HG03520 (cell line): ENCODE results near the gene GPR160.
"Not testable (repeated sequence)": the region's sequence is repeated elsewhere in the genome, so short reads cannot be mapped to it uniquely, and the experiment has no call there.

Experiments used
- ATAC-seq: cut with Tn5 transposase; IDR thresholded peaks from one replicate; pipeline ENCODE4 v1.9.1; 2021; ENCODE audit warnings: mild to moderate bottlenecking, moderate library complexity; ENCODE audit not compliant: unreplicated experiment

GPR160 gene

DNA sequence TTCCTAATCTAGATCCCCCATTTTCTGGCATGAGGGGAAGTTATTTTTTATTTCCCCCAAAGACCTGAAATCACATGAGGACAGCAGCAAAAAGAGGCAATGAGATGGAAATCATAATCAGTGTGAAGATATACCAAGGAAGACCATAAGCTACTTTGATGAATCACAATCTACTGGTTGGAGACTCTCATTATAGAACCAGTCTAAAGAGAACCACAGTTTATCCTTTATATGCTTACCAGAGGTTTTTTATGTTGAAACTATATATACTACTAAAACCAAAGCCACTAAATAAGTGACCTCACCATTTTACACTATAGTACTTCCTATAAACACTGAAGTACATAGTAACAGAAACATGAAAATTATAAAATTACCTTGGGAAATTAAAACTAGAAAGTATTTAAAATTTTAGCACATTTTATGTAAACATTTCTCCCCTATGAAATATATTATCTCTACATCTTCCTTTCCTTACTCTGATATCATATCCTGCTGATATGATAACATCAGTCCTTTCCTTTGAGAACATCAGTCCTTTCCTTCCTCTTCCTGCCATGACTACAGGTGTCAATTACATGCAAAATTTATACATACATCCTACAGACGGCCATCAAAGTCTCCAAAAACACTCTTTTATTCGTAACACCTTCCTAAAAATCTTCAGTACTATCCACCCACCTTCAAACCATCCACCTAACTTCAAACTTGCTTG is 71.9 kb downstream of the GPR160 start:
- ATAC-seq: no peak

DNA sequence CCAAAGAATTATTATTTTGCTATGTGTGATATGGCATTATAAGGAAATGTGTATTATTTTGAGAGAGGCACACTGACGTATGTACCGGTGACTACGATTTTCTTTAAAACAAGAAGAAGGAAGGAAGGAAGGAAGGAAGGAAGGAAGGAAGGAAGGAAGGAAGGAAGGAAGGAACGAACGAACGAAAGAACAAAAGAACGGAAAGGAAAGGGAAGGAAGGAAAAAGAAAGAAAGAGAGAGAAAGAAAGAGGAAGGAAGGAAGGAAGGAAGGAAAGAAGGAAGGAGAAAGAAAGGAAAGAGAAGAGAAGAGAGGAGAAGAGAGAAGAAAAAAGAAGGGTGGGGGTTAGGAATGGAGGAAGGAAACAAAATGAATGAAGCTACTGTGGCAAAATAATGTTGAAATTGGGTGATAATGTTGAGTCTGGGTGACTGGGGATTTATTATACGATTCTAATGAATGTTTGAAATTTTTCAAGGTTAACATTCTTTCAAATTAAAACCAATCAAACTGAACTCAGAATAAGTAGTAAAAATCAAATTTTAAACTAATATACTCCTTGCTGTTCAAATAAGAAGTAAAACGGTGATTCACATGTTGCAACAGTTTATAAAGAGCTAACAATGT is 73.5 kb downstream of the GPR160 start:
- no peak for ATAC-seq

DNA sequence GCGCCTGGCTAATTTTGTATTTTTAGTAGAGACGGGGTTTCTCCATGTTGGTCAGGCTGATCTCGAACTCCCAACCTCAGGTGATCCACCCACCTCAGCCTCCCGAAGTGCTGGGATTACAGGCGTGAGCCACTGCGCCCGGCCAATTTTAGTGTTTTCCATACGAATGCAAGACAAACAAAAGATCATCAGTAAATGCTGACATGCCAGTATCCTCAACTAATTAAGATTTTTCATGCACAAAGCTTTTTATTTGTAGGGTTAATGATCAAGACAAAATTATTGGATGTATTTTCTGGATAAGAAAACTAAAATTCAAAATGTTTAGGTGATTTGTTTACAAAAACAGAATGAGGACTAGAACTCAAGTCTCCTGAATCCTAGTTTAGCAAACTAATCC is 76.4 kb downstream of the GPR160 start:
- not testable (repeated sequence) for ATAC-seq

DNA sequence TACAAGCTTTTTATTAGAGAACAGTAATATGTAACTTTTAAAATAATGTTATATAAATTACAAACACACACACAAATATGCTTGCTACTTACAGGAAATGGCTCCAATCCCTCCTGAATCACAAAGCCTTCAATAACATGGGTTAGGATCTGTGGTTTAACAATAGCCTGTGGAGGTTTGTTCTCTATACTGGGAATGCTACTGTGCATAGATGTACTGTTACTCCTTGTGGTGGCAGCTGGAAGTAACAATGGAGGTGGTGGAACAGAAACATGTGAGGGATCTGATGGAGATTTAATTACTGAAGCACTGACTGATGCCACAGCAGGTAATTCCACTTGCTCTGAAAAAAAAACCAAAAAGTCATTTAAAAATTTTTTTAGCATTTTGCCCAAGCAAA is 79.3 kb downstream of the GPR160 start:
- ATAC-seq: no peak

DNA sequence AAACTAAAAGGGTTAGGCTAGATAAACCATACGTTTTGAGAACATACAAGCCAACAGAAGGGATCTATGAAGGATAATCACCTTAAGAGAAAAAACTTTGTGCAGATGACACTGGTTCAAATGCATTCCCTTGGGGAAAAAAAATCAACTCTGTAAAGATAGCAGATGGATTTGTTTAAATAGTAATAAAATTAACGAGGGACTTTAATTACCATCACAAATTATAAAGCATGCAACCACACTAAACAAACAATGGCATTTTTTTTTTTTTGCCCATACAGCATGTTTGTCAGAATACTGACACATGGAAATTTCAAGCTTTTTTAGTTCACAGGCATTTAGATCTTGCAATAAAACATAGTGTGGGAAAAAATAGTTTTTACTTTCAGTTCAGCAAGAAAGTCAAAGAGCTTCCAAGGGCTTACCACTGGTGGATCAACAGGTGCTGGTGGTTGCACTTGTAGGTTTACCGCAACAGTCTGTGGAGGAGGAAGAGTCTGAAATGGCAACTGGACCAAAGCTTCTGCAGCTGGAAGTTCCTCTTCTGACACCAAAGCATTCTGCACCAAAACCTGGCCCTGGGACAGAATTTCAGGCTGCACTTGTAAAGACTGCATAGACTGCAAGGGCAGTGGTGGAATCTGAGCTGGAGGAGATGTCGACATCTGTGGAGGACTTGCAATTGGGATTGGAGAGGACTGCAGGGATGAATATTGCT is 90.6 kb downstream of the GPR160 start:
- peak; percentile 78 for ATAC-seq

DNA sequence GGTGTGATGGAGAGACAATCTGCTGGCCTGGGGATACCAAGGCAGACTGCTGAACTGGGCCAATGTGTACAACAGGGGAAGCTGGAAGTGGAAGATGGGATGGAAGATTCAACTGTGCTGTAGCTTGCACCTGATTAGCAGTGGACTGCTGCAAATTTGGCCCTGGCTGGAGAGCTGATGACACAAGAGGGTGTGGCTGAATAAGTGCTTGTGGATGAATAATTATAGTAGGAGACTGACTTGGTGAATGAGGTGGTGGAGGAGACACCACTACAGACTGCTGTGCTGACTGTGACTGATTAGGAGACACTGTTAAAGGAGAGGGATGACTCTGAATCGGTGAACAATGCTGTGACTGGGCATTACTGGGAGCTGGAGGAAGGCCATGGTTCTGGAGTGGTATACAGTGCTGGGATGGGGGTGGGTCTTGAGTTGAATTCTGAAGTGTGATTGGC is 91.2 kb downstream of the GPR160 start:
- peak; percentile 55 for ATAC-seq

DNA sequence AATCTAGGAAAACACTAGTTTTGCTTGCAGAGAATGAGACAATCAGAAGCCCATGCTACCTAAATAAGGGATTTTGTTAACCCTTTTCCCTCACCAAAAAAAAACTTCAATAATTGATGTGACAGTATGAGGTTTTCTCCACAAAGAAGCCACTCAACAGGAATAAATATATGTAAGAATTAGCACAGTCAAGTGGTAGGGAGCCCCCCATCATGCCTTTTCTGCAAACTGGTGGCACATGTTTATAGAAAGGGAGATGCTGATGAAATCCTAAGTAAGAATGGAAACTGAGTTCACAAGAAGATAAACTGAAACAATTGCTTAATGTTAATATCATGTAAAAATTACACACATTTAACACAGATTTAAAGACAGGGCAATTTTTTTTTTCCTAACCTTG is 92.7 kb downstream of the GPR160 start:
- no peak for ATAC-seq

DNA sequence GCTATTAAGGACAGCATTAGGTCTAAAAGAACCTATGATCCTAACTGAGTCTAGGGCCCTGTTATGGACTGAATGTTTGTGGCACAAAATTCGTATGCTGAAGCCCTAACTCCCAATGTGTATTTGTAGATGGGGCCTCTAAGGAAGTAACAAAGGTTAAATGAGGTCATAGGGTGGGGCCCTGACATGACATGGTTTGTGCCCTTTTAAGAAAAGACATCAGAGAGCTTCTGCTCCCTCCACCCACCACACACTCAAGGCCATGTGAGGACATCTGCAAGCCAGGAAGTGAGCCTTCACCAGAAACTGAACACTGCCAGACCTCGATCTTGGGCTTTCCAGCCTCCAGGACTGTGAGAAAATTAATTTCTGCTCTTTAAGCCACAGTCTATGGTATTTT is 94.5 kb downstream of the GPR160 start:
- ATAC-seq: no peak
